ENCODE measurements around the gene PIK3CG. TPM values are rescaled to one million over a fixed set of nuclear protein-coding genes. Genes with fewer than 3 reads are reported as not detected.

PIK3CG gene
- total RNA-seq, 2 donors from 2014 or later, result 2.4 to 3.0 TPM

Other genes starting within 250 kb of the PIK3CG start
- 10 to 100 TPM; 11.0 to 21.5 TPM for gene CCDC71L, start 204.1 kb upstream of the PIK3CG start, total RNA-seq
- gene PRKAR2B, start 179.4 kb downstream of the PIK3CG start, total RNA-seq, result 10 to 100 TPM; 52.2 to 78.2 TPM

All from left cardiac atrium (tissue), 2 donors.